Keratinocyte (primary cell): ENCODE measurements around the gene FAP.

Source experiments
- CTCF ChIP-seq, 3 experiments: IDR thresholded peaks in 1 of 3; conservative IDR thresholded peaks in 1 of 3; optimal IDR thresholded peaks in 1 of 3; 2 replicates in 2 of 3; 3 replicates in 1 of 3; pipeline versions ENCODE3 to v1.5.1; 2011; ENCODE audit warnings: low read length in 3 of 3, mild to moderate bottlenecking in 3 of 3, moderate library complexity in 2 of 3, control low read depth in 1 of 3, inconsistent platforms in 1 of 3; ENCODE audit not compliant: insufficient read depth in 2 of 3; ENCODE audit errors: extremely low read depth in 1 of 3
- EZH2 ChIP-seq: IDR thresholded peaks from one replicate; pipeline ENCODE4 v1.6.1; 2012; ENCODE audit warnings: inconsistent platforms, mild to moderate bottlenecking, low read length, moderate library complexity

- TF ChIP-seq EZH2: no peak
- TF ChIP-seq CTCF (optimal IDR thresholded peaks at IDR 0.05 in 1 of 3, IDR thresholded peaks at IDR 0.05 in 1 of 3, conservative IDR thresholded peaks at IDR 0.05 in 1 of 3; ENCODE audit: extremely low read depth in 1 of 3, insufficient read depth in 2 of 3, low read length in 3 of 3): no peak
Measured at GRCh38 chr2:162126527-162126926, 116.7 kb downstream of the FAP start.
